HG03442 (cell line): ENCODE data around the gene CXCL1.

Source experiments
- ATAC-seq: cut with Tn5 transposase; IDR thresholded peaks from one replicate; pipeline ENCODE4 v1.9.1; 2021; ENCODE audit warnings: mild to moderate bottlenecking, moderate library complexity; ENCODE audit not compliant: unreplicated experiment

The CXCL1 gene

GRCh38 chr4:73869130-73870055, at the start of gene CXCL1:
Gene CXCL1, plus strand, starts transcription at chr4:73869393. Its CDS starts 78 bp downstream, at chr4:73869471.
- no peak for ATAC-seq

GRCh38 chr4:73821325-73821724, 47.9 kb upstream of the CXCL1 start:
- no peak for ATAC-seq

DNA sequence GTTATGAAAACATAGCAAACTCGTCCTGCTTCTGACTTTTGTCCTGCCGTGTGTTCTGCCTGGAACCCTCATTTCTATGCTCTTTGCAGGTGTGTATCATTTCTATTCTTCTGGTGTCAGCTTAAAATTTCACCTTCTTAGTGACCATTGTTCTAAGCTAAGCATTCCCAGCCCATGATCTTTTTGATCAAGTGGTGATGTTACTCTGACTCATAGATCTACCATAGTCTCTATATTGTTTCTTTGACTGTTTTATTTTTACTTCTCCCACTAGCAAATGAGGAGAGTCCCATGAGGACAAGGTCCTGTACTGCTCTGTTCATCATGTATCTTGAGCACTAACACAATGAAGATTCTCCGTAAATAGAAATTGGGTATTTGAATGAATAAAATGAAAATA, 46.8 kb upstream of the CXCL1 start:
- ATAC-seq: no peak

DNA sequence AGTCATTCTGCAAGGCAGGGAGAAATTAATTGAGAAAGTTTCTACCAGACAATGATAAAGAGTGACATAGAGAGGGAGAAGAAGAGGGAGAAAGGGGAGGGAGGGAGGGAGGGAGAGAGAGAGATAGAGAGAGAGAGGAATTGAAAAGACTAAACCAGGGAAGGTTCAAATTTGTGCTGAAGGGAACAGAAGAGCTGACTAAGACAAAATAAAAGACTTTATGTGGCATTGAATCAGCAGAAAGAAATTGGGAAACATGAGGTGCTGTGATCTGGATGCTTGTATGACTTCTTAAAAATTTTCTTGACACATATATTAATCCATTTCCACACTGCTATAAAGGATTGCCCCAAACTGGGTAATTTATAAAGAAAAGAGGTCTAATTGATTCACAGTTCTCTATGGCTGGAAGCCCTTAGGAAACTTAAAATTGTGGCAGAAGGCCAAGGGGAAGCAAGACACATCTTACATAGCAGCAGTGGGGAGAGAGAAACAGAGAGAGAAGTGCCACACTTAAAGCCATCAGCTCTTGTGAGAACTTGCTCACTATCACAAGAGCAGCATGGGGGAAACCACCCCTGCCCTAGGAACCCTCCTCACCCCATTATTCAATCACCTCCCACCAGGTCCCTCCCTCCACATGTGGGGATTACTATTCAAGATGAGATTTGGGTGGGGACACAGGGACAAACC, 46.2 kb upstream of the CXCL1 start:
- no peak for ATAC-seq

DNA sequence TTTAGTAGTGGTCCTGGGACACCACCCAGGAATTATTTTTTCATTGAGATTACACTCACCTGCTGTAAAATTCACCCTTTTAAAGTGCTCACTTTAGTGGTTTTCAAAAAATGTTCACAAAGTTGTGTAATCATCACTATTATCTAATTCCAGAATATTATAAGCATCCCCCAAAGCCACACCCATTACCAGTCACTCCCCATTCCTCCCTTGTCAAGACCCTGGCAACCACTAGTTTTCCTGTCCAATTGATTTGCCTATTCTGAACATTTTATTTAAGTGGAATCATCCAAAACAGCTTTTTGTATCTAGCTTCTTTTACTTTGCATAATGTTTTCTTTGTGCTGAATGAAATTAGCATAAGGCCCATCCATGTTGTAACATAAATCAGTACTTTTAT, 45.4 kb upstream of the CXCL1 start:
- no peak for ATAC-seq

DNA sequence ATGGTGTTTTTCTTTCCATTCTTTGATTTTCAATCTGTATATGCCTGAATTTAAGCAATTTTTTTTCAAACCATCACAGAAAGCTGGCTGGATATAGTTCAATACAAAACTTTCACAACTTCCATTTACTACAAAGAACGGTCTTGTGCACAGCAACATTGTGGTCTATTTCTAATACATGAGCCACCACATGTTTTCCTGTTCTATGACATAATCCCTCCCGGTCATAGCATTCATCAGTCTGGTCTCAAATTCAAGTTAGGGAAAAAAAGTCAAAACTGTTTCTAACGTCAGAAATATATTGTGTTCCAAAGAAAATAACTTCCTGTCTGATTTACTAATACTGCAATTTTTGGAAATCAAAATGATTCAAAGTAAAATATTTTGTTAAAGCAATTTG, 40.2 kb upstream of the CXCL1 start:
- ATAC-seq: no peak

DNA sequence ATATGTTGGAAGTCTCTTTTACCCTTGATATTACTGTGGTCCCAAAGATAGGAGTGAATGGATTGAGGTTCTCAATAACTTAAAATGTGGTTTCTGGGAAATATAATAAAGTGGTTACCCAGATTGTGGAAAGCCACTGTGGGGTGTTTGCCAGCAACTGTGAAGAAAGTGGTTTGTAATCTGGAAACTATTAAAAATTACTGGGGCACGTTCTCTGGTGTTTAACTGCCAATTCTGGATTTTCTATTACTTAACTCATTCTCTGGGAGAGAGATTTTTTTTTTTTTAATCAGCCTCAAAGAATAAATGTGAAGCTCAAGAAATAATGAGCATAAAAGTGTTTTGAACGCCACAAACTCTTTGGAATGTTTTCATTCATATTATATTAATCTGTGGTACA, 37.6 kb upstream of the CXCL1 start:
- ATAC-seq: no peak

DNA sequence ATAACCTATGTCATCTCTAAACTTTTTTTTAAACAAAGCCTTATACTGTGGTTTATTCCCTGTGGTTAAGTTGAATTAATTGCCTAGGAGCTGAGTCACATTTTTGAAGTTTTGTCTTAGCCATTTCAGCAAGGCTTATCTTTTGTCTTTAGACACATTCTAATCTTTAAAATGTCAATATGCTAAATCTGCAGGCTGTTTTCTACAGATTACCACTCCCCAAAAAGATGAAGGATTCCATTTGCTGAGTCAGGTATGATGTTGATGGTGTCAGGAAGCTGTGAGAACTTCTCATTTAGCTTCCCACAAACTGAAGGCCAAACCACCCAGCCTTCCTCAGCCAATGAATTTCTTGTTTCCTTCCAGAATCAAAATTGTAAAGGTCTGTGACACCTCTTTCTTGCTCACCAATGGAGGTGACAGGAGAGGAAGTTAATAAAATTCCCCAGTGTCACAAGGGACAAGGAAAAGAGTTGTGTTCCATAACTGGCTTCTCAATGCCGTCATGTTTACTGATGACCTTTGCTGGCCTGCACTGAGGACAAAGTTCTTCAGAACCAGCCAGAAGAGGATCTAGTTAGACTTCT, 36.4 kb upstream of the CXCL1 start:
- no peak for ATAC-seq

- no peak for ATAC-seq
These were observed 32.6 kb upstream of the CXCL1 start, which contains the start of gene CXCL6 for GRCh38 chr4:73836373-73837279. Gene CXCL6, plus strand, starts transcription at chr4:73836678. Its CDS starts 73 bp downstream, at chr4:73836751.

DNA sequence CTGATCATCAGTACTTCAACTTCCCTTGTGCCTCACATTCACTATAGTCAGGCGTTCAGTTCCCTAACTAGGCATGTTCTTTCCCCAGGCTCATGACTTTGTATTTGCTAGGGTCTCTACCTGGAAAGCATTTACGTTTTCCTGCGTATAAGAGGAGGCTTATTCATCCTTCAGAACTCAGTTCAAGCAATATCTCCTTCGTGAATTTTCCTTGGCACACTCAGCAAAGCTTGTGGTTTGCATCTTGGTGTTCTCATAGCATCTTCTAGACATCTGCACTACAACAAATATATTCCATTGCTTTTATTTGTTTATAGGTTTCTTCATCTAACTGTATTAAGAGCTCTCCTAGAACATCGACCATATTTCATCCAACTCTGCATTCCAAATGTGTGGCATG, 30.1 kb upstream of the CXCL1 start:
- no peak for ATAC-seq

GRCh38 chr4:73839715-73840114, 29.5 kb upstream of the CXCL1 start:
- ATAC-seq: no peak

DNA sequence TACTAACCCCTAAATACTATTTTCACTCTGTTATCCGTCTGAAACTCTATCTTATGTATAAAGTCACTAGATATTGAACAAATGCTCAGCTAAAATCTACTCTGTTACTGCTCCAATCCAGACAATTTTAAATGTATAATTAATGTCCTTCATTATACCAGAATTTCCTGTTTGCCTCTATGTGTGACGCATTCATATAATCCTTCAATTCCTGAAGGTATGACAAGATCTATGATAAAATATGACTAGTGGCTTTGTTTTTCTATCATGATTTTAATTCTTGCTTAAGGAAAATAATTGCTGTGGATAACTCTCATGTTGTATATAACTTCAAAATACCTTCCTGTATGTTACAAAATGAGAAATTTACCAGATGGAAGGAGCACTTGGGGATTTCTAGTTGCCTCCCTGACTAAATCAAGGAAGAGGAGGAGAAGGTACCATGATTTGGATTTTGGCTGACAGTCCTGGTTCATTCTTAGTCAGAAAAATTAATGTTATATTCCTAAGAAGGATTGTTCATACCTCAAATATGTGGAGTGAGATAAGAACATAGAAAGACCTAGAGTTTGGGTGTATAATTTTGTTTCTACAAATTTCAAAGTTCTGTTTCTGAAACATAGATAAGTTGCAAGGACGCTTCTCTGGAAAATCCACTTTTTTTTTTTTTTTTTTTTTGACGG, 27.8 kb upstream of the CXCL1 start:
- no peak for ATAC-seq

DNA sequence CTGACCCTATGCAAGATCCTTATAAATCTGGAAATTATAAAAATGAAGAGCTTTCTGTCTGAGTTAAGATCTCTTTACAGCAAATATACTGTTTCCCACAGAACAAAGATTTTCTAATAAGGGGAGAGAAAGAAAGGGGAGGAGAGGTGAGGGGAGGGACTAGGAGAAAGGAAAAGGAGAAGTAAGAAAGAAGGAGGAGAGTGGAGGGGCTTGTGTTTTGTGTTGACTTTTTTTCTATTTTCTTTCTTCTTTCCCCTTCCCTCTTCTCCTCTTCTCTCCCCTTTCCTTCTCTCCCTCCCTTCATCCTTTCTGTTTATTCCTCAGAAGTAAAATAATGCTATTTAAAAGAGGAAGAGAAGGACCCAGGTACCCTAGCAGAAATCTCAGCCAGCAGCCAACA, 26.5 kb upstream of the CXCL1 start:
- ATAC-seq: no peak

GRCh38 chr4:73843369-73843768, 25.8 kb upstream of the CXCL1 start:
- no peak for ATAC-seq

DNA sequence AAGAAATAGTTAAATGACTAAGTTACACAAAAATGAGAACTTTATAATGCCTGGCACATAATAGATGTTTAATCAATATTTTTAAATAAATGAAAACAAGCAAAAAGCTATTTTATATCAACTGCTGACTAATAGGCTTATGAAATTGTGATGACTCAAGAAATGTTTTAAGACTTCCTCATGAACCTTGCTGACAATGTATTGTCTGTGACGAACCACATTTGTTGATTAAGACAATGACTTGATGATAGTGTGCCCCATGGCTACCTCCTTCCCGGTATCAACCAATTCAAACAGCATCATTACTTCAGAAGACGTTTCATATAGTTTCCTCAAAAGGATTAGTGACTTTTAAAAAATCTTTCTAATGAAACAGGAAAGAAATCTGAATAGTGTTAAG, 24.8 kb upstream of the CXCL1 start:
- no peak for ATAC-seq

- ATAC-seq: no peak
These were observed 24.4 kb upstream of the CXCL1 start for GRCh38 chr4:73844806-73845205.

GRCh38 chr4:73847526-73848182, 21.5 kb upstream of the CXCL1 start:
- no peak for ATAC-seq

DNA sequence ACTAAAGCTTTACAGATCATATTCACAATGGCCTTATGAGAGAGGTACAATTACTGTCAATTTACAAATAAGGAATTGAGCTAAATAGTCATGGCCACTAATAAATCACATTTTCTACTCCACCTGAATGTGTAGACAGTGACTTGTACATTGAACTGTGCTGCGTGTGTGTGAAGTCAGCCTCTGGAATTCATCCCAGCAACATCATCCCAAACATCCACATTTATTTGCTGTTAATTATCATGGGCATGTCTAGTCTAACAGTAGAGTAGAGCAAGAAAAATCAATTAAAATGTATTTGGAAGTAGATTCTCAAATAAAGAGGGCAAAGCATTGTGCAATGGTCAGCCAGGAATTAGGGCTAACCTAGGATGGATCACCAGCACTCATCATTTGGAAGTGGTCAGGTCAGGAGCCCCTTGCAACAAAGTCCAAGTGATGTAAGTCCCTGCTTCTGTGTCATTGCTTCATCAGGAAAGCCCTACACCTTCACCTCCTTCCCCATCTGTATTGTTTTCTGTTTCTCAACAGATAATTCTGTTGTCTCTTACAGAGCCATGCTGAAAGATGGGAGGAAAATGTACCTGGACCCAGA, 20.9 kb upstream of the CXCL1 start:
- ATAC-seq: no peak

DNA sequence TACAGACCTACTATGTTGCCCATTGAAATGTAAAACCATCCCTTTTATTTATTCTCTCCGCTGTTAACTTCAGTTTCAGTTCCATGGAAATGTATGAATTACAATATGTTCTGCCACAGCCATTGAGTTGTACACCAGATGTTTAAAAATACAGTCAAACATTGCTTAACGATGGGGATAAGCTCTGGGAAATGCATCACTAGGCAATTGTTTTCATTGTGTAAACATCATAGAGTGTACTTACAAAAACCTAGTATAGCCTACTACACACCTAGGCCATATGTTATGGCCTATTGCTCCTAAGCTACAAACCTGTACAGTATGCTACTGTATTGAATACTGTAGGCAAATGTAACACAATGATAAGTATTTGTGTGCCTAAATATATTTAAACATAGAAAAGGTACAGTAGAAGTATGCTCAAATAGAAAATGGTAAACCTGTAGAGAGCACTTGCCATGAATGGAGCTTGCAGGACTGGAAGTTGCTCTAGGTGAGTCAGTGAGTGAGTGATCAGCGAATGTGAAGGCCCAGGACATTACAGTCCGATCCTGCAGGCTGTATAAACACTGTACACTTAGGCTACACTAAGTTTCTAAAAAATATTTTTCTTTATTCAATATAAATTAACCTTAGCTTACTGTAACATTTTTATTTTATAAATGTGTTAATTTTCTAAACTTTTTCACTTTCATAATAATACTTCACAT, 18.8 kb upstream of the CXCL1 start:
- no peak for ATAC-seq
